A549 (cell line): ENCODE measurements around the gene IPPK. TPM values are rescaled to one million over a fixed set of nuclear protein-coding genes. Genes with fewer than 3 reads are reported as not detected.

Source experiments
- ATAC-seq, 2 experiments: fragments of 200-7000 bp in 1 of 2; fragments of >200 bp in 1 of 2; cut with Nextera tagmentation in 1 of 2; cut with Tn5 transposase in 1 of 2; 3 replicates each; pipeline versions ENCODE4 v1.8.0 to v1.9.1; 2018 to 2020; ENCODE audit warnings: mild to moderate bottlenecking in 1 of 2, moderate library complexity in 1 of 2
- CTCF ChIA-PET: fragments of 300-600 bp; sonication (Branson Sonifier 250); formaldehyde crosslinking; extraction: SDS; loops from one replicate; lab custom pipeline; 2021; ENCODE audit warnings: antibody characterized with exemption, inconsistent platforms; lab: Yijun Ruan, JAX
- POLR2A ChIA-PET: fragments of 350-600 bp; formaldehyde crosslinking; extraction: SDS; loops from one replicate; lab custom pipeline; 2021; ENCODE audit warnings: antibody characterized with exemption, inconsistent platforms; lab: Yijun Ruan, JAX
- DNase-seq, 2 experiments: peaks; one replicate each; pipeline versions ENCODE4 v3.0.0 to v3.0.0-alpha.2; 2011 to 2016; ENCODE audit warnings: low read depth in 1 of 2, low spot score in 1 of 2
- FAIRE-seq: peaks from 2 replicates; lab custom pipeline; 2011; peaks lifted over from hg19 to GRCh38; lab: Jason Lieb, UNC
- H3K27ac ChIP-seq, 2 experiments: fragments of >200 bp; sonication (Bioruptor Twin); formaldehyde crosslinking; 3 replicates each; pipeline ENCODE4 v1.5.1; 2016 to 2017
- H3K4me1 ChIP-seq: fragments of >200 bp; sonication (Bioruptor Twin); formaldehyde crosslinking; 3 replicates; pipeline ENCODE4 v1.6.1; 2016
- H3K4me2 ChIP-seq: fragments of >200 bp; sonication (Bioruptor Twin); formaldehyde crosslinking; 3 replicates; pipeline ENCODE4 v1.6.1; 2016
- H3K4me3 ChIP-seq: fragments of >200 bp; sonication (Bioruptor Twin); formaldehyde crosslinking; 3 replicates; pipeline ENCODE4 v1.5.1; 2016
- H3K9me3 ChIP-seq: fragments of >200 bp; sonication (Bioruptor Twin); formaldehyde crosslinking; 3 replicates; pipeline ENCODE4 v1.6.1; 2016
- CBX2 ChIP-seq: fragments of 200-600 bp; sonication (generic); IDR thresholded peaks from 2 replicates; pipeline ENCODE4 v1.6.1; 2016; ENCODE audit warnings: low read depth, mild to moderate bottlenecking, borderline replicate concordance
- CEBPB ChIP-seq, 2 experiments: fragments of >200 bp in 1 of 2; sonication (Bioruptor Twin) in 1 of 2; formaldehyde crosslinking in 1 of 2; IDR thresholded peaks; 2 replicates each; pipeline ENCODE4 v1.6.1; 2012 to 2016
- CHD2 ChIP-seq: fragments of 150-350 bp; IDR thresholded peaks from 2 replicates; pipeline ENCODE4 v1.6.1; 2014; ENCODE audit warnings: low read length; ENCODE audit not compliant: partially characterized antibody
- EHF ChIP-seq: fragments of 250-450 bp; sonication (Bioruptor Pico); IDR thresholded peaks from 2 replicates; pipeline ENCODE4 v1.5.0; 2020; ENCODE audit warnings: mild to moderate bottlenecking
- EHMT2 ChIP-seq: fragments of 200-600 bp; sonication (generic); IDR thresholded peaks from 2 replicates; pipeline ENCODE4 v1.6.1; 2016; ENCODE audit warnings: antibody characterized with exemption, low read depth, mild to moderate bottlenecking, moderate library complexity
- EP300 ChIP-seq, 2 experiments: fragments of >200 bp; sonication (Bioruptor Twin); formaldehyde crosslinking; IDR thresholded peaks; 2 replicates in 1 of 2; 3 replicates in 1 of 2; pipeline ENCODE4 v1.6.1; 2016 to 2017
- ESRRA ChIP-seq: fragments of 150-350 bp; IDR thresholded peaks from 2 replicates; pipeline ENCODE4 v1.6.1; 2014; ENCODE audit warnings: mild to moderate bottlenecking, low read length, borderline replicate concordance
- GATA3 ChIP-seq: IDR thresholded peaks from 2 replicates; pipeline ENCODE4 v1.6.1; 2012; ENCODE audit warnings: borderline replicate concordance
- HOXA7 ChIP-seq: fragments of 250-450 bp; sonication (Bioruptor Pico); IDR thresholded peaks from 2 replicates; pipeline ENCODE4 v1.5.0; 2020; ENCODE audit warnings: mild to moderate bottlenecking, moderate library complexity
- HOXB13 ChIP-seq: fragments of 250-450 bp; sonication (Bioruptor Pico); IDR thresholded peaks from 2 replicates; pipeline ENCODE4 v1.5.0; 2020; ENCODE audit warnings: low read depth, mild to moderate bottlenecking, moderate library complexity
- JUNB ChIP-seq: fragments of >200 bp; sonication (Bioruptor Twin); formaldehyde crosslinking; IDR thresholded peaks from 2 replicates; pipeline ENCODE4 v1.6.1; 2016
- KDM1A ChIP-seq: fragments of 200-600 bp; sonication (generic); IDR thresholded peaks from 2 replicates; pipeline ENCODE4 v1.6.1; 2016; ENCODE audit warnings: low read depth, mild to moderate bottlenecking
- MAFK ChIP-seq: fragments of 450-650 bp; IDR thresholded peaks from 2 replicates; pipeline ENCODE4 v1.6.1; 2014; ENCODE audit not compliant: partially characterized antibody
- NPAS2 ChIP-seq: fragments of 250-450 bp; sonication (Bioruptor Pico); IDR thresholded peaks from 2 replicates; pipeline ENCODE4 v1.8.0; 2022; ENCODE audit warnings: mild to moderate bottlenecking, moderate library complexity, borderline replicate concordance
- PHF8 ChIP-seq: fragments of 200-600 bp; sonication (generic); IDR thresholded peaks from 2 replicates; pipeline ENCODE4 v1.6.1; 2016; ENCODE audit warnings: low read depth, mild to moderate bottlenecking, antibody characterized with exemption, moderate library complexity, borderline replicate concordance
- POLR2AphosphoS2 ChIP-seq: conservative IDR thresholded peaks from 2 replicates; pipeline ENCODE4 v1.6.1; 2012; ENCODE audit warnings: low read length, improper control_type of control experiment, inconsistent platforms
- RCOR1 ChIP-seq: fragments of 150-350 bp; IDR thresholded peaks from 2 replicates; pipeline ENCODE4 v1.6.1; 2014; ENCODE audit warnings: antibody characterized with exemption, low read length, low read depth
- RFX5 ChIP-seq: fragments of 450-650 bp; IDR thresholded peaks from 2 replicates; pipeline ENCODE4 v1.7.1; 2014; ENCODE audit warnings: antibody characterized with exemption, mild to moderate bottlenecking, moderate library complexity
- SMC3 ChIP-seq: fragments of >200 bp; sonication (Bioruptor Twin); formaldehyde crosslinking; IDR thresholded peaks from 3 replicates; pipeline ENCODE4 v1.6.1; 2018; ENCODE audit warnings: inconsistent platforms
- SREBF2 ChIP-seq: fragments of 450-650 bp; IDR thresholded peaks from 2 replicates; pipeline ENCODE4 v1.6.1; 2014; ENCODE audit warnings: mild to moderate bottlenecking, moderate library complexity
- TP53 ChIP-seq: fragments of 250-450 bp; sonication (Bioruptor Pico); IDR thresholded peaks from 2 replicates; pipeline ENCODE4 v1.5.0; 2021; ENCODE audit warnings: mild to moderate bottlenecking, moderate library complexity
- ZFP36 ChIP-seq: fragments of 450-650 bp; IDR thresholded peaks from 2 replicates; pipeline ENCODE4 v1.6.1; 2014; ENCODE audit warnings: borderline replicate concordance; ENCODE audit not compliant: partially characterized antibody
- ZSCAN20 ChIP-seq: fragments of 250-450 bp; sonication (Bioruptor Pico); IDR thresholded peaks from 2 replicates; pipeline ENCODE4 v1.8.0; 2022; ENCODE audit warnings: mild to moderate bottlenecking, moderate library complexity
- WGBS: methylation state at CpG from one replicate; pipeline ENCODE4 v1.1.6; 2017; ENCODE audit errors: missing lambda C conversion rate; 5-methylcytosine and 5-hydroxymethylcytosine counted together
- polyA plus RNA-seq, 4 experiments: library from polyadenylated mRNA; depleted of rRNA in 3 of 4; stranded (reverse); fragments of >200 nt; fragmentation: RNase III in 1 of 4; extraction: RNeasy Plus Mini Kit Qiagen cat#74134 plus additional on column Dnase treatment in 1 of 4; gene quantifications; 2 replicates in 3 of 4; 3 replicates in 1 of 4; pipeline ENCODE4 v1.2.3, GENCODE V29; 2011 to 2017
- TF ChIP-seq, protein P1 (sequence below): fragments of >200 bp; sonication (Bioruptor Twin); formaldehyde crosslinking; IDR thresholded peaks from 3 replicates; pipeline ENCODE4 v1.6.1; 2016
- TF ChIP-seq, protein P2 (sequence below): fragments of 450-650 bp; IDR thresholded peaks from 2 replicates; pipeline ENCODE4 v1.6.1; 2014; ENCODE audit warnings: antibody characterized with exemption
- TF ChIP-seq, protein P3 (sequence below): fragments of >200 bp; sonication (Bioruptor Twin); formaldehyde crosslinking; IDR thresholded peaks from 3 replicates; pipeline ENCODE4 v1.5.1; 2016
- TF ChIP-seq, protein P4 (sequence below): fragments of >200 bp; sonication (Bioruptor Twin); formaldehyde crosslinking; IDR thresholded peaks from 2 replicates; pipeline ENCODE4 v1.6.1; 2016
- TF ChIP-seq, protein P5 (sequence below): fragments of 150-350 bp; IDR thresholded peaks from 2 replicates; pipeline ENCODE4 v1.6.1; 2014; ENCODE audit warnings: low read depth, mild to moderate bottlenecking, low read length
- TF ChIP-seq, protein P6 (sequence below): fragments of 250-450 bp; sonication (Bioruptor Pico); IDR thresholded peaks from 2 replicates; pipeline ENCODE4 v1.5.0; 2020; ENCODE audit warnings: low read depth, mild to moderate bottlenecking, moderate library complexity
- TF ChIP-seq, protein P7 (sequence below): IDR thresholded peaks from 2 replicates; pipeline ENCODE4 v1.6.1; 2012

Gene IPPK
- polyA plus RNA-seq, 2 of the 4 experiments (the other 2 are of a cell fraction): 12.2 to 20.0 TPM

DNA sequence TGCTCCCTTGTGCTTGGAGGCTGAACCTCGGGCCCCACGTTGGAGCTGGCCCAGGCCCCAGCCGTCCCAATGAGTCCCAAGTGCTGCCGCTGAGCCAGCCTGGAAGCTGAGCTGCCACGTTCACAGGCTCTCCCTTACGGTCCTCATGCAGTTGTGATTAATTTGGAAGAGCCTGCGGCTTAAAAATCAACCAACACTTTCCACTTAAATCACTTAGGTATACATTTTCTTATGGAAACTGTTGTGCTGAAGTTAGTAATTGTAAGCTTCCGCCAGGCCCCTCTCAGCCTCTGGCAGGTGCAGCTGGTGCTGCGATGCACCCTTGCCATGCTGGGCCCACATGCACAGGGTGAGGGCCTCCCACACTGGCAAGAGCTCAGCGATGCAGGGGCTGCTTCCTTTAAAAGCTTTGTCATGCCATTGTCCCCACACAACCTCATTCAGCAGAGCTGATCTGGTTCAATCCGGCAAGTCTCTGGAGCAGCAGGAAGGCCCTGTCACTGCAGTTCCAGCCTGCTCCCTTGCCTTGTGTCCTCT lies 61.0 kb downstream of the IPPK start:
- POLR2A ChIA-PET: no interaction called here
- WGBS: 94% methylated on average over 9 of the region's 11 CpGs
- no peak for FAIRE-seq

DNA sequence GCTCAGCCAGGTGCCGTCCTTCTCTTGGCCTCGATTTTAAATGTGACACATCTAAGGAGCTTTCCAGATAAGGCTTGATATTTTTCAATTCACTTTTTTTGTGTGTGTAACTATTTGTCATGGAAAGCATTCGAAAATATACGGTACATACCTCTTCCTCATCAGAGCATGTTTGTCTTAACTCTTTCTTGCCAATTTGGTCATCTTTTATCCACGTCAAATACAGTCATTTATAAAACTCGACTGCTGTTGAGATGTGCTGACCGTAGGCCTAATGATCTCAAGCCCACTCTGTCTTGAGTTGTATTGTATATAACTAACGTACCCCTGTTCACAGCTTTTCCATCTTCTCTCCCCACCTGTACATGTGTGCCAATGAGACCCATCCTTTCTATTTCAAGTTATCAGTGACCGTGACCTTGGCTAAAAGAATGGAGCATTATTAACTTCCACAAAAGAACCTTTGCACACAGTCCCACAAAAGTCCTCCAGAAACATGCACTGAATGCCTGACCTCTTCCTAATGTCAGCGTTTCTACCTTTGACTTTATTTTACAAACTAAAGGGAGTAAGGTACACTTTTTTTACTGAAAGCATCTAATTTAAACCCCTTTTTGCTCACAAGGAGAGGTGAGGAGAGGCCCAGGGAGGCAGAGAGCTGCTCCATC lies 61.6 kb downstream of the IPPK start:
- H3K4me2 ChIP-seq: no peak overlapping the region
- no peak overlapping the region for H3K27ac ChIP-seq
- FAIRE-seq: no peak
- no peak overlapping the region for H3K4me3 ChIP-seq
- CTCF ChIA-PET: interaction anchor here (1.1 to 2.1 kb wide), 5 partner anchors 12 to 26 kb away, joined by 3 to 8 read pairs (median 4); no protein-coding TSS in a partner anchor
- no peaks in the 10 kb centered on the region for H3K4me1 ChIP-seq
- POLR2A ChIA-PET: no interaction called here
- no peaks in the 10 kb centered on the region for H3K9me3 ChIP-seq
- no peak for ATAC-seq
- 84% methylated on average over 10 of the region's 10 CpGs for WGBS
- DNase-seq: no peak
- TF ChIP-seq, protein P1, sequence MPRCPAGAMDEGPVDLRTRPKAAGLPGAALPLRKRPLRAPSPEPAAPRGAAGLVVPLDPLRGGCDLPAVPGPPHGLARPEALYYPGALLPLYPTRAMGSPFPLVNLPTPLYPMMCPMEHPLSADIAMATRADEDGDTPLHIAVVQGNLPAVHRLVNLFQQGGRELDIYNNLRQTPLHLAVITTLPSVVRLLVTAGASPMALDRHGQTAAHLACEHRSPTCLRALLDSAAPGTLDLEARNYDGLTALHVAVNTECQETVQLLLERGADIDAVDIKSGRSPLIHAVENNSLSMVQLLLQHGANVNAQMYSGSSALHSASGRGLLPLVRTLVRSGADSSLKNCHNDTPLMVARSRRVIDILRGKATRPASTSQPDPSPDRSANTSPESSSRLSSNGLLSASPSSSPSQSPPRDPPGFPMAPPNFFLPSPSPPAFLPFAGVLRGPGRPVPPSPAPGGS: no peak
- TF ChIP-seq SMC3 (no peak), SREBF2 (no peak), EHF (CRISPR knock-in tag) (no peak), MAFK (no peak), KDM1A (no peak), CBX2 (no peak), RCOR1 (no peak), ESRRA (no peak), CHD2 (no peak), RFX5 (no peak), HOXA7 (CRISPR knock-in tag) (no peak), HOXB13 (CRISPR knock-in tag) (no peak), JUNB (no peak), EP300 (IDR thresholded peaks at IDR 0.05) (no peak)
- TF ChIP-seq, protein P2, sequence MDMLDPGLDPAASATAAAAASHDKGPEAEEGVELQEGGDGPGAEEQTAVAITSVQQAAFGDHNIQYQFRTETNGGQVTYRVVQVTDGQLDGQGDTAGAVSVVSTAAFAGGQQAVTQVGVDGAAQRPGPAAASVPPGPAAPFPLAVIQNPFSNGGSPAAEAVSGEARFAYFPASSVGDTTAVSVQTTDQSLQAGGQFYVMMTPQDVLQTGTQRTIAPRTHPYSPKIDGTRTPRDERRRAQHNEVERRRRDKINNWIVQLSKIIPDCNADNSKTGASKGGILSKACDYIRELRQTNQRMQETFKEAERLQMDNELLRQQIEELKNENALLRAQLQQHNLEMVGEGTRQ: no peak
- TF ChIP-seq, protein P3, sequence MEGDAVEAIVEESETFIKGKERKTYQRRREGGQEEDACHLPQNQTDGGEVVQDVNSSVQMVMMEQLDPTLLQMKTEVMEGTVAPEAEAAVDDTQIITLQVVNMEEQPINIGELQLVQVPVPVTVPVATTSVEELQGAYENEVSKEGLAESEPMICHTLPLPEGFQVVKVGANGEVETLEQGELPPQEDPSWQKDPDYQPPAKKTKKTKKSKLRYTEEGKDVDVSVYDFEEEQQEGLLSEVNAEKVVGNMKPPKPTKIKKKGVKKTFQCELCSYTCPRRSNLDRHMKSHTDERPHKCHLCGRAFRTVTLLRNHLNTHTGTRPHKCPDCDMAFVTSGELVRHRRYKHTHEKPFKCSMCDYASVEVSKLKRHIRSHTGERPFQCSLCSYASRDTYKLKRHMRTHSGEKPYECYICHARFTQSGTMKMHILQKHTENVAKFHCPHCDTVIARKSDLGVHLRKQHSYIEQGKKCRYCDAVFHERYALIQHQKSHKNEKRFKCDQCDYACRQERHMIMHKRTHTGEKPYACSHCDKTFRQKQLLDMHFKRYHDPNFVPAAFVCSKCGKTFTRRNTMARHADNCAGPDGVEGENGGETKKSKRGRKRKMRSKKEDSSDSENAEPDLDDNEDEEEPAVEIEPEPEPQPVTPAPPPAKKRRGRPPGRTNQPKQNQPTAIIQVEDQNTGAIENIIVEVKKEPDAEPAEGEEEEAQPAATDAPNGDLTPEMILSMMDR: no peak

More for the DNA sequence above, 61.0 kb downstream of the IPPK start:
- no peak overlapping the region for H3K4me2 ChIP-seq
- CTCF ChIA-PET: interaction anchor here (1.1 to 2.1 kb wide), 4 partner anchors 9 to 25 kb away, joined by 3 to 8 read pairs (median 6); no protein-coding TSS in a partner anchor
- H3K4me3 ChIP-seq: no peak overlapping the region
- H3K9me3 ChIP-seq: no peaks in the 10 kb centered on the region
- DNase-seq (no peak), ATAC-seq (peak; percentile 10 to 34; a peak in 4 of 6 replicates)
- no peak overlapping the region for H3K27ac ChIP-seq
- TF ChIP-seq CBX2 (no peak), EP300 (IDR thresholded peaks at IDR 0.05) (no peak), TP53 (no peak), CEBPB (IDR thresholded peaks at IDR 0.05) (no peak), POLR2AphosphoS2 (no peak), EHMT2 (no peak), CHD2 (no peak), HOXA7 (CRISPR knock-in tag) (no peak), PHF8 (no peak), ZFP36 (no peak), NPAS2 (CRISPR knock-in tag) (no peak), GATA3 (no peak), ZSCAN20 (CRISPR knock-in tag) (no peak)
- TF ChIP-seq, protein P4, sequence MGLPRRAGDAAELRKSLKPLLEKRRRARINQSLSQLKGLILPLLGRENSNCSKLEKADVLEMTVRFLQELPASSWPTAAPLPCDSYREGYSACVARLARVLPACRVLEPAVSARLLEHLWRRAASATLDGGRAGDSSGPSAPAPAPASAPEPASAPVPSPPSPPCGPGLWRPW: no peak
- TF ChIP-seq, protein P5, sequence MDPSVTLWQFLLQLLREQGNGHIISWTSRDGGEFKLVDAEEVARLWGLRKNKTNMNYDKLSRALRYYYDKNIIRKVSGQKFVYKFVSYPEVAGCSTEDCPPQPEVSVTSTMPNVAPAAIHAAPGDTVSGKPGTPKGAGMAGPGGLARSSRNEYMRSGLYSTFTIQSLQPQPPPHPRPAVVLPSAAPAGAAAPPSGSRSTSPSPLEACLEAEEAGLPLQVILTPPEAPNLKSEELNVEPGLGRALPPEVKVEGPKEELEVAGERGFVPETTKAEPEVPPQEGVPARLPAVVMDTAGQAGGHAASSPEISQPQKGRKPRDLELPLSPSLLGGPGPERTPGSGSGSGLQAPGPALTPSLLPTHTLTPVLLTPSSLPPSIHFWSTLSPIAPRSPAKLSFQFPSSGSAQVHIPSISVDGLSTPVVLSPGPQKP: no peak
- TF ChIP-seq, protein P6, sequence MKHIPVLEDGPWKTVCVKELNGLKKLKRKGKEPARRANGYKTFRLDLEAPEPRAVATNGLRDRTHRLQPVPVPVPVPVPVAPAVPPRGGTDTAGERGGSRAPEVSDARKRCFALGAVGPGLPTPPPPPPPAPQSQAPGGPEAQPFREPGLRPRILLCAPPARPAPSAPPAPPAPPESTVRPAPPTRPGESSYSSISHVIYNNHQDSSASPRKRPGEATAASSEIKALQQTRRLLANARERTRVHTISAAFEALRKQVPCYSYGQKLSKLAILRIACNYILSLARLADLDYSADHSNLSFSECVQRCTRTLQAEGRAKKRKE (CRISPR knock-in tag): no peak
- TF ChIP-seq, protein P1: no peak
- TF ChIP-seq, protein P7, sequence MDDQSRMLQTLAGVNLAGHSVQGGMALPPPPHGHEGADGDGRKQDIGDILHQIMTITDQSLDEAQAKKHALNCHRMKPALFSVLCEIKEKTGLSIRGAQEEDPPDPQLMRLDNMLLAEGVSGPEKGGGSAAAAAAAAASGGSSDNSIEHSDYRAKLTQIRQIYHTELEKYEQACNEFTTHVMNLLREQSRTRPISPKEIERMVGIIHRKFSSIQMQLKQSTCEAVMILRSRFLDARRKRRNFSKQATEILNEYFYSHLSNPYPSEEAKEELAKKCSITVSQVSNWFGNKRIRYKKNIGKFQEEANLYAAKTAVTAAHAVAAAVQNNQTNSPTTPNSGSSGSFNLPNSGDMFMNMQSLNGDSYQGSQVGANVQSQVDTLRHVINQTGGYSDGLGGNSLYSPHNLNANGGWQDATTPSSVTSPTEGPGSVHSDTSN: no peak
- TF ChIP-seq, all 56 proteins: peak for 0
- H3K4me1 ChIP-seq: no peaks in the 10 kb centered on the region
